Natural killer cell (primary cell): Measurements from ENCODE around the gene PARVG. TPM values are rescaled to one million over a fixed set of nuclear protein-coding genes. Genes with fewer than 3 reads are reported as not detected.
"Not testable (repeated sequence)": the region's sequence is repeated elsewhere in the genome, so short reads cannot be mapped to it uniquely, and the experiment has no call there.

Experiments
- ATAC-seq, 3 donors: fragments of 150-1000 bp in 2 of 3; fragments of 200-7000 bp in 1 of 3; cut with Tn5 transposase; 1 replicate in 1 of 3; 2 replicates in 2 of 3; pipeline ENCODE4 v1.10.0; 2021; ENCODE audit warnings: mild to moderate bottlenecking in 2 of 3, moderate library complexity in 2 of 3
- DNase-seq, 2 donors: peaks; one replicate each; pipeline versions ENCODE4 v3.0.0 to v3.0.0-alpha.2; 2013 to 2021; ENCODE audit warnings: mixed read lengths in 1 of 2
- H3K27ac ChIP-seq: one replicate; pipeline ENCODE4 v1.5.1; 2013; ENCODE audit warnings: mild to moderate bottlenecking, low read length
- H3K27me3 ChIP-seq: one replicate; pipeline ENCODE4 v1.6.1; 2013; ENCODE audit warnings: low read length; ENCODE audit not compliant: control insufficient read depth, insufficient read depth
- H3K36me3 ChIP-seq: one replicate; pipeline ENCODE4 v1.6.1; 2013; ENCODE audit warnings: low read length; ENCODE audit not compliant: control insufficient read depth, insufficient read depth
- H3K4me1 ChIP-seq: one replicate; pipeline ENCODE4 v1.6.1; 2013; ENCODE audit warnings: low read length; ENCODE audit not compliant: control insufficient read depth, insufficient read depth
- H3K4me3 ChIP-seq: one replicate; pipeline ENCODE4 v1.5.1; 2013; ENCODE audit warnings: low read length
- H3K9me3 ChIP-seq: one replicate; pipeline ENCODE4 v1.6.1; 2013; ENCODE audit warnings: low read length; ENCODE audit not compliant: control insufficient read depth, insufficient read depth
- H3K27ac Mint-ChIP-seq, 2 donors: one replicate each; pipeline ENCODE4 v1.8.0; 2022; ENCODE audit warnings: mild to moderate bottlenecking in 2 of 2, mixed read lengths in 2 of 2, moderate library complexity in 1 of 2
- H3K27me3 Mint-ChIP-seq, 2 donors: one replicate each; pipeline ENCODE4 v1.8.0; 2022; ENCODE audit warnings: low read depth in 2 of 2, mixed read lengths in 2 of 2
- H3K36me3 Mint-ChIP-seq: one replicate; pipeline ENCODE4 v1.8.0; 2022; ENCODE audit warnings: mixed read lengths
- H3K4me1 Mint-ChIP-seq, 2 donors: one replicate each; pipeline ENCODE4 v1.8.0; 2022; ENCODE audit warnings: mixed read lengths in 2 of 2
- H3K4me3 Mint-ChIP-seq: one replicate; pipeline ENCODE4 v1.8.0; 2022; ENCODE audit warnings: mild to moderate bottlenecking, moderate library complexity, mixed read lengths
- H3K9me3 Mint-ChIP-seq, 2 donors: one replicate each; pipeline ENCODE4 v1.8.0; 2022; ENCODE audit warnings: mixed read lengths in 2 of 2
- CTCF ChIP-seq: fragments of 200-600 bp; IDR thresholded peaks from one replicate; pipeline ENCODE4 v1.8.0; 2022; ENCODE audit warnings: antibody characterized with exemption
- WGBS: methylation state at CpG from one replicate; pipeline ENCODE4 v1.1.7; 2013; ENCODE audit warnings: missing lambda C conversion rate; ENCODE audit not compliant: insufficient coverage; 5-methylcytosine and 5-hydroxymethylcytosine counted together
- intact Hi-C: fragments of 100-400 bp; cut with micrococcal nuclease; formaldehyde crosslinking; loops from one replicate; pipeline ENCODE4 v1.14.2; 2022
- total RNA-seq, 4 donors: library from RNA; stranded (reverse); fragments of 120-200 nt in 1 of 4; gene quantifications; one replicate each; pipeline versions ENCODE4 v1.2.3 to v1.2.4, GENCODE V29; 2013 to 2022

The PARVG gene
- total RNA-seq, 3 donors from 2014 or later (not counting 1 experiment from before 2014, with no cell fraction given), result 130 to 146 (median 131) TPM

- Histone ChIP-seq H3K27ac (no peak overlapping the region), H3K4me1 (no peaks in the 10 kb centered on the region), H3K36me3 (no peaks in the 10 kb centered on the region), H3K9me3 (peaks cover 7% of the 10 kb centered on the region), H3K4me3 (no peak overlapping the region), H3K27me3 (no peaks in the 10 kb centered on the region)
- Mint-ChIP-seq H3K27ac (no peak overlapping the region), H3K36me3 (no peaks in the 10 kb centered on the region), H3K9me3 (peaks cover 2% of the 10 kb centered on the region in 2 donors), H3K4me1 (no peaks in the 10 kb centered on the region), H3K4me3 (no peak overlapping the region), H3K27me3 (peaks cover 14 to 29% of the 10 kb centered on the region in 2 donors)
- ATAC-seq, result no peak
- no peak for TF ChIP-seq CTCF
- WGBS, result 72% methylated on average over 8 of the region's 8 CpGs
- intact Hi-C loops, result no loop called here
- no peak for DNase-seq
Measured at GRCh38 chr22:44225812-44226211, 45.1 kb downstream of the PARVG start.

- ATAC-seq (no peak), DNase-seq (no peak)
- Mint-ChIP-seq H3K4me3 (no peak overlapping the region), H3K27me3 (peaks cover 14 to 29% of the 10 kb centered on the region in 2 donors), H3K4me1 (no peaks in the 10 kb centered on the region), H3K36me3 (no peaks in the 10 kb centered on the region), H3K9me3 (peaks cover 2% of the 10 kb centered on the region in 2 donors), H3K27ac (no peak overlapping the region)
- no peaks in the 10 kb centered on the region for H3K4me1 ChIP-seq
- WGBS, result 83% methylated on average over 1 of the region's 3 CpGs
- intact Hi-C loops, result no loop called here
- no peaks in the 10 kb centered on the region for H3K27me3 ChIP-seq
- H3K36me3 ChIP-seq, result no peaks in the 10 kb centered on the region
- no peak for TF ChIP-seq CTCF
- H3K27ac ChIP-seq, result no peak overlapping the region
- no peak overlapping the region for H3K4me3 ChIP-seq
- peaks cover 7% of the 10 kb centered on the region for H3K9me3 ChIP-seq
Measured at GRCh38 chr22:44229331-44229730, 48.6 kb downstream of the PARVG start.

GRCh38 chr22:44229809-44230208 is 49.1 kb downstream of the PARVG start:
- H3K4me3 ChIP-seq, result no peak overlapping the region
- H3K4me3 Mint-ChIP-seq, result no peak overlapping the region
- 93% methylated on average over 2 of the region's 2 CpGs for WGBS
- ATAC-seq (no peak), DNase-seq (no peak)
- H3K27ac ChIP-seq, result no peak overlapping the region
- peaks cover 14 to 29% of the 10 kb centered on the region in 2 donors for H3K27me3 Mint-ChIP-seq
- no peaks in the 10 kb centered on the region for H3K4me1 ChIP-seq
- no peaks in the 10 kb centered on the region for H3K27me3 ChIP-seq
- no peak overlapping the region for H3K27ac Mint-ChIP-seq
- intact Hi-C loops, result no loop called here
- peaks cover 2% of the 10 kb centered on the region in 2 donors for H3K9me3 Mint-ChIP-seq
- H3K4me1 Mint-ChIP-seq, result no peaks in the 10 kb centered on the region
- H3K36me3 ChIP-seq, result no peaks in the 10 kb centered on the region
- TF ChIP-seq CTCF, result no peak
- no peaks in the 10 kb centered on the region for H3K36me3 Mint-ChIP-seq
- H3K9me3 ChIP-seq, result peaks cover 7% of the 10 kb centered on the region

GRCh38 chr22:44231233-44231632 is 50.5 kb downstream of the PARVG start:
- no peaks in the 10 kb centered on the region for H3K27me3 ChIP-seq
- H3K4me1 ChIP-seq, result no peaks in the 10 kb centered on the region
- Mint-ChIP-seq H3K4me3 (no peak overlapping the region), H3K27ac (no peak overlapping the region), H3K27me3 (peaks cover 1 to 16% of the 10 kb centered on the region in 2 donors), H3K4me1 (no peaks in the 10 kb centered on the region), H3K36me3 (no peaks in the 10 kb centered on the region), H3K9me3 (peaks cover 2% of the 10 kb centered on the region in 2 donors)
- H3K36me3 ChIP-seq, result no peaks in the 10 kb centered on the region
- H3K27ac ChIP-seq, result no peak overlapping the region
- DNase-seq, result no peak
- intact Hi-C loops, result no loop called here
- WGBS, result 89% methylated on average over 4 of the region's 4 CpGs
- TF ChIP-seq CTCF, result no peak
- peaks cover 7% of the 10 kb centered on the region for H3K9me3 ChIP-seq
- no peak for ATAC-seq
- H3K4me3 ChIP-seq, result no peak overlapping the region

- H3K4me3 ChIP-seq, ATAC-seq, H3K9me3 Mint-ChIP-seq, H3K27me3 ChIP-seq, H3K36me3 Mint-ChIP-seq, H3K36me3 ChIP-seq, H3K4me1 ChIP-seq, H3K27ac Mint-ChIP-seq, H3K27ac ChIP-seq, H3K4me3 Mint-ChIP-seq, H3K4me1 Mint-ChIP-seq, DNase-seq, intact Hi-C loops, H3K9me3 ChIP-seq: not testable (repeated sequence)
- 98% methylated on average over 12 of the region's 12 CpGs for WGBS
- peaks cover 13 to 16% of the 10 kb centered on the region in 2 donors for H3K27me3 Mint-ChIP-seq
Measured at GRCh38 chr22:44234372-44234771, 53.6 kb downstream of the PARVG start.
